HL-60 (cell line): ENCODE data around the gene RAP1A.

Experiments used
- DNase-seq, 2 experiments: peaks; one replicate each; pipeline ENCODE4 v3.0.0-alpha.2; 2010 to 2020; ENCODE audit warnings: low read depth in 1 of 2, low spot score in 1 of 2
- H3K27ac ChIP-seq: fragments of 250-450 bp; sonication (Bioruptor Pico); replicated peaks from 2 replicates; pipeline ENCODE4 v1.5.1; 2020; ENCODE audit warnings: mild to moderate bottlenecking, moderate library complexity
- H3K27me3 ChIP-seq: fragments of 250-450 bp; sonication (Bioruptor Pico); 2 replicates; pipeline ENCODE4 v1.5.1; 2021; ENCODE audit warnings: mild to moderate bottlenecking, moderate library complexity; ENCODE audit not compliant: insufficient read depth, poor library complexity, severe bottlenecking
- H3K4me3 ChIP-seq: replicated peaks from 2 replicates; pipeline ENCODE4 v1.5.1; 2011; ENCODE audit warnings: mild to moderate bottlenecking, control low read depth, low read length; ENCODE audit not compliant: insufficient read depth
- CTCF ChIP-seq: IDR thresholded peaks from one replicate; pipeline ENCODE4 v1.5.1; 2011; ENCODE audit warnings: low read length, control low read depth, inconsistent platforms; ENCODE audit not compliant: insufficient read depth
- GABPA ChIP-seq: IDR thresholded peaks from 2 replicates; pipeline ENCODE4 v1.6.1; 2012; ENCODE audit warnings: low read depth
- POLR2AphosphoS5 ChIP-seq: IDR thresholded peaks from 2 replicates; pipeline ENCODE4 v1.6.1; 2012; ENCODE audit warnings: low read depth
- REST ChIP-seq: IDR thresholded peaks from 2 replicates; pipeline ENCODE4 v1.6.1; 2012; ENCODE audit warnings: low read depth; ENCODE audit not compliant: insufficient replicate concordance
- SPI1 ChIP-seq: IDR thresholded peaks from 2 replicates; pipeline ENCODE4 v1.6.1; 2012; ENCODE audit warnings: low read depth, mild to moderate bottlenecking, borderline replicate concordance

The RAP1A gene

GRCh38 chr1:111625276-111625675 is 5.7 kb downstream of the RAP1A start:
- no peaks in the 10 kb centered on the region for H3K27me3 ChIP-seq
- TF ChIP-seq SPI1 = no peak
- no peak for TF ChIP-seq GABPA
- TF ChIP-seq CTCF = no peak
- no peak for TF ChIP-seq POLR2AphosphoS5
- no peak for TF ChIP-seq REST
- H3K27ac ChIP-seq = no peak overlapping the region
- no peak for DNase-seq
- no peak overlapping the region for H3K4me3 ChIP-seq

GRCh38 chr1:111628153-111628552 is 8.6 kb downstream of the RAP1A start:
- DNase-seq = no peak
- no peaks in the 10 kb centered on the region for H3K27me3 ChIP-seq
- H3K4me3 ChIP-seq = no peak overlapping the region
- no peak for TF ChIP-seq REST
- TF ChIP-seq POLR2AphosphoS5 = no peak
- no peak for TF ChIP-seq GABPA
- no peak for TF ChIP-seq SPI1
- TF ChIP-seq CTCF = no peak
- no peak overlapping the region for H3K27ac ChIP-seq

GRCh38 chr1:111629190-111629954 is 9.8 kb downstream of the RAP1A start:
- no peak for DNase-seq
- Histone ChIP-seq H3K27me3 (no peaks in the 10 kb centered on the region), H3K27ac (no peak overlapping the region), H3K4me3 (no peak overlapping the region)
- no peak for TF ChIP-seq GABPA
- TF ChIP-seq SPI1 = no peak
- no peak for TF ChIP-seq REST
- TF ChIP-seq POLR2AphosphoS5 = no peak
- TF ChIP-seq CTCF = no peak
